K562 (cell line): Measurements from ENCODE around the gene F12. TPM values are rescaled to one million over a fixed set of nuclear protein-coding genes. Genes with fewer than 3 reads are reported as not detected.

Source experiments
- ATF2 ChIP-seq: sonication (generic); formaldehyde crosslinking; IDR thresholded peaks from 2 replicates; pipeline ENCODE4 v1.8.1; 2022; ENCODE audit warnings: missing genetic modification reagents
- DIDO1 ChIP-seq: fragments of 450-650 bp; IDR thresholded peaks from 2 replicates; pipeline ENCODE4 v1.6.1; 2016; ENCODE audit warnings: low read depth, missing biosample characterization, missing genetic modification characterization
- FOXK1 ChIP-seq: sonication (generic); formaldehyde crosslinking; IDR thresholded peaks from 2 replicates; pipeline ENCODE4 v1.8.0; 2022; ENCODE audit warnings: missing genetic modification reagents, mild to moderate bottlenecking, borderline replicate concordance
- GTF2B ChIP-seq: IDR thresholded peaks from 2 replicates; pipeline ENCODE4 v1.6.1; 2011; ENCODE audit not compliant: insufficient read length; ENCODE audit errors: extremely low read depth
- HIVEP1 ChIP-seq: fragments of 250-450 bp; sonication (Bioruptor Pico); IDR thresholded peaks from 2 replicates; pipeline ENCODE4 v1.4.0; 2020; ENCODE audit warnings: mild to moderate bottlenecking
- ILF3 ChIP-seq: fragments of 450-650 bp; IDR thresholded peaks from 2 replicates; pipeline ENCODE4 v1.6.1; 2018; ENCODE audit warnings: antibody characterized with exemption, mild to moderate bottlenecking, moderate library complexity, borderline replicate concordance
- L3MBTL2 ChIP-seq: fragments of 450-650 bp; IDR thresholded peaks from 2 replicates; pipeline ENCODE4 v1.6.1; 2016; ENCODE audit warnings: mild to moderate bottlenecking, moderate library complexity
- MAFF ChIP-seq: IDR thresholded peaks from 2 replicates; pipeline ENCODE4 v1.6.1; 2012; ENCODE audit warnings: low read length, improper control_type of control experiment
- MAFK ChIP-seq: IDR thresholded peaks from 2 replicates; pipeline ENCODE4 v1.6.1; 2011; ENCODE audit warnings: low read length, improper control_type of control experiment
- POLR2G ChIP-seq: fragments of 200-400 bp; formaldehyde crosslinking; IDR thresholded peaks from 2 replicates; pipeline ENCODE4 v1.6.1; 2017; ENCODE audit warnings: low read depth, mild to moderate bottlenecking, antibody characterized with exemption, low read length, moderate library complexity
- RBBP5 ChIP-seq: fragments of 200-600 bp; sonication (generic); IDR thresholded peaks from 2 replicates; pipeline ENCODE4 v1.6.1; 2012; ENCODE audit warnings: borderline replicate concordance, mild to moderate bottlenecking, low read length, control low read depth, inconsistent platforms; ENCODE audit not compliant: insufficient read depth, poor library complexity, severe bottlenecking
- TAF15 ChIP-seq: fragments of 200-400 bp; formaldehyde crosslinking; IDR thresholded peaks from 2 replicates; pipeline ENCODE4 v1.6.1; 2017; ENCODE audit warnings: mild to moderate bottlenecking, low read depth, low read length, moderate library complexity
- TCF7L2 ChIP-seq: fragments of 150-350 bp; IDR thresholded peaks from 2 replicates; pipeline ENCODE4 v1.6.1; 2016; ENCODE audit warnings: low read depth, mild to moderate bottlenecking, low read length, moderate library complexity
- TRIM24 ChIP-seq, 2 experiments: fragments of 450-650 bp; IDR thresholded peaks; 2 replicates each; pipeline ENCODE4 v1.6.1; 2016
- ZNF24 ChIP-seq: fragments of 450-650 bp; IDR thresholded peaks from 2 replicates; pipeline ENCODE4 v1.6.1; 2016
- ZNF263 ChIP-seq: sonication (generic); formaldehyde crosslinking; IDR thresholded peaks from 2 replicates; pipeline ENCODE4 v1.8.0; 2022; ENCODE audit warnings: mild to moderate bottlenecking, missing genetic modification reagents, borderline replicate concordance
- ZNF507 ChIP-seq: conservative IDR thresholded peaks from 2 replicates; pipeline ENCODE4 v1.6.1; 2017; ENCODE audit warnings: missing genetic modification characterization, missing compliant biosample characterization
- ZNF561 ChIP-seq: fragments of 450-650 bp; formaldehyde crosslinking; conservative IDR thresholded peaks from 2 replicates; pipeline ENCODE4 v1.4.0; 2020; ENCODE audit warnings: mild to moderate bottlenecking, moderate library complexity
- ZNF79 ChIP-seq: fragments of 250-450 bp; sonication (Bioruptor Pico); IDR thresholded peaks from 2 replicates; pipeline ENCODE4 v1.4.0; 2020; ENCODE audit warnings: low read depth, mild to moderate bottlenecking, moderate library complexity
- polyA plus RNA-seq, 8 experiments: library from polyadenylated mRNA; depleted of rRNA in 4 of 8; stranded (reverse) in 5 of 8; unstranded in 3 of 8; fragments of >200 nt; fragmentation: Nextera tagmentation in 2 of 8; fragmentation: Illumina TruSeq in 1 of 8; extraction: Ambion mirVana in 2 of 8; extraction: Trizol in 1 of 8; gene quantifications; 2 replicates each; pipeline versions ENCODE4 v1.2.1 to v1.2.3, GENCODE V29; 2011 to 2014; ENCODE audit warnings: inconsistent platforms in 1 of 8, missing spikeins in 1 of 8
- total RNA-seq, 7 experiments: library from RNA; depleted of rRNA in 6 of 7; stranded (reverse); fragments of >200 nt in 6 of 7; fragmentation: Illumina TruSeq in 2 of 7; extraction: Trizol in 2 of 7; gene quantifications; 2 replicates each; pipeline versions ENCODE4 v1.2.1 to v1.2.3, GENCODE V29; 2011 to 2021; ENCODE audit warnings: low replicate concordance in 1 of 7
- TF ChIP-seq, protein P1 (sequence below): IDR thresholded peaks from 3 replicates; pipeline ENCODE4 v1.6.1; 2011; ENCODE audit warnings: borderline replicate concordance, mild to moderate bottlenecking; ENCODE audit not compliant: insufficient read length, insufficient read depth
- TF ChIP-seq, protein P2 (sequence below): sonication (generic); formaldehyde crosslinking; IDR thresholded peaks from 2 replicates; pipeline ENCODE4 v1.8.0; 2022; ENCODE audit warnings: mild to moderate bottlenecking, low read depth, missing genetic modification reagents

The F12 gene
- total and polyA plus RNA-seq, 9 of the 15 experiments (the other 6 are each of a cell fraction or from before 2014, with no cell fraction given) = 0.59 to 18.3 (median 3.6) TPM

DNA sequence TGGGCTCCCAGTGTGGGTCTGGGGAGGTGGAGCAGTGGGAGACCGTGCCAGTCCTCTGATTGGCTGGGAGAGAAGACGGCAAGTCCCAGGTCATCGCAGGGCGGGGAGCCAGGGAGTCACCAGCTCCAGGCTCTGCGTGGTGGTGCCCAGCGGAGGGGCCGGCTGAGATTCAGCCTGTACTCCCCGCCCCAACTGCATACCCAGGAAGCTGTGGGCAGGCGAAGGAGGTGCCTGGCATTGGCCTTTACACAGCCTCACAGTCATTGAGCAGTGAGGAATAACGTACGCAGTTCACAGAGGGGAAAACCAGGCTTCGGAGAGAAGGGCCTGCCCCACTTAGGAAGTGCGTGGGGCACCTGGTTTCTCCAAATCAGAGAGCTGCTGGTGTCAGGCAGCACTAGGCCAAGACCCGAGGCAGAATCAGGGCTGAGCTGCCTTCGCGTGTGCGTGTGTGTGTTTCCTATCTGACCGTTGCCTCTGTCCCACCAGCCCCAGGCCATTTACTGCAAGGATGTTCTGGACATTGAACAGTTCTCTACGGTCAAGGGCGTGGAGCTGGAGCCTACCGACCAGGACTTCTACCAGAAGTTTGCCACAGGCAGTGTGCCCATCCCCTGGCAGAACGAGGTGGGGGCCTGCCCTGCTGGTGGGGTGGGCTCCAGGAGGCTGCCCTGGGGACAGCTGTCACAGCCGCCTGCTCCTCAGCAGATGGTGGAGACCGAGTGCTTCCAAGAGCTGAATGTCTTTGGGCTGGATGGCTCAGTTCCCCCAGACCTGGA, 31.0 kb upstream of the F12 start (continued):
- TF ChIP-seq ZNF263 (CRISPR knock-in tag) = no peak
- TF ChIP-seq ILF3 = peak; percentile 43; the same call in 1 of the 2 replicates
- TF ChIP-seq ZNF79 (CRISPR knock-in tag) = no peak
- TF ChIP-seq, protein P1, sequence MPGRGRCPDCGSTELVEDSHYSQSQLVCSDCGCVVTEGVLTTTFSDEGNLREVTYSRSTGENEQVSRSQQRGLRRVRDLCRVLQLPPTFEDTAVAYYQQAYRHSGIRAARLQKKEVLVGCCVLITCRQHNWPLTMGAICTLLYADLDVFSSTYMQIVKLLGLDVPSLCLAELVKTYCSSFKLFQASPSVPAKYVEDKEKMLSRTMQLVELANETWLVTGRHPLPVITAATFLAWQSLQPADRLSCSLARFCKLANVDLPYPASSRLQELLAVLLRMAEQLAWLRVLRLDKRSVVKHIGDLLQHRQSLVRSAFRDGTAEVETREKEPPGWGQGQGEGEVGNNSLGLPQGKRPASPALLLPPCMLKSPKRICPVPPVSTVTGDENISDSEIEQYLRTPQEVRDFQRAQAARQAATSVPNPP = no peak
- no peak for TF ChIP-seq HIVEP1 (CRISPR knock-in tag)
- peak; percentile 65 for TF ChIP-seq POLR2G
- TF ChIP-seq GTF2B = no peak
- no peak for TF ChIP-seq ATF2 (CRISPR knock-in tag)
- no peak for TF ChIP-seq ZNF507
- TF ChIP-seq RBBP5 = no peak
- no peak for TF ChIP-seq MAFK
- TF ChIP-seq L3MBTL2 = no peak
- TF ChIP-seq ZNF24 = no peak
- TF ChIP-seq TRIM24 (IDR thresholded peaks at IDR 0.05) = no peak
- TF ChIP-seq TCF7L2 = no peak
- TF ChIP-seq ZNF561 (CRISPR knock-in tag) = no peak
- TF ChIP-seq, protein P2, sequence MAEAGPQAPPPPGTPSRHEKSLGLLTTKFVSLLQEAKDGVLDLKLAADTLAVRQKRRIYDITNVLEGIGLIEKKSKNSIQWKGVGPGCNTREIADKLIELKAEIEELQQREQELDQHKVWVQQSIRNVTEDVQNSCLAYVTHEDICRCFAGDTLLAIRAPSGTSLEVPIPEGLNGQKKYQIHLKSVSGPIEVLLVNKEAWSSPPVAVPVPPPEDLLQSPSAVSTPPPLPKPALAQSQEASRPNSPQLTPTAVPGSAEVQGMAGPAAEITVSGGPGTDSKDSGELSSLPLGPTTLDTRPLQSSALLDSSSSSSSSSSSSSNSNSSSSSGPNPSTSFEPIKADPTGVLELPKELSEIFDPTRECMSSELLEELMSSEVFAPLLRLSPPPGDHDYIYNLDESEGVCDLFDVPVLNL = no peak
- no peak for TF ChIP-seq DIDO1 (tag)
- no peak for TF ChIP-seq MAFF
- TF ChIP-seq TAF15 = no peak
- no peak for TF ChIP-seq FOXK1
